ENCODE measurements around the gene XIRP2. TPM values are rescaled to one million over a fixed set of nuclear protein-coding genes. Genes with fewer than 3 reads are reported as not detected.
"Not testable (repeated sequence)": the region's sequence is repeated elsewhere in the genome, so short reads cannot be mapped to it uniquely, and the experiment has no call there.

The XIRP2 gene
- polyA plus RNA-seq, 1 experiment, result not detected

- no peaks in the 10 kb centered on the region for H3K27me3 ChIP-seq (ENCODE audit: control insufficient read depth, insufficient read depth, low read length)
- TF ChIP-seq CTCF (IDR thresholded peaks at IDR 0.05; ENCODE audit: insufficient read depth, low read depth, low read length), result no peak
- no peaks in the 10 kb centered on the region for H3K36me3 ChIP-seq (ENCODE audit: control insufficient read depth, insufficient read depth, low read length)
- no peak for DNase-seq (ENCODE audit: low read depth)
- H3K4me3 ChIP-seq (ENCODE audit: low read depth, low read length), result no peak overlapping the region
- POLR2A ChIA-PET, result no interaction called here
- CTCF ChIA-PET, result no interaction called here
Measured at GRCh38 chr2:167258712-167259111, 370.4 kb downstream of the XIRP2 start.

GRCh38 chr2:167264380-167264779 lies 376.1 kb downstream of the XIRP2 start:
- no peak for DNase-seq (ENCODE audit: low read depth)
- POLR2A ChIA-PET, result no interaction called here
- CTCF ChIA-PET, result interaction anchor here (0.6 to 1.8 kb wide), 4 partner anchors 11 to 856 kb away, joined by 3 to 4 read pairs (median 4); no protein-coding TSS in a partner anchor
- Histone ChIP-seq H3K27me3 (ENCODE audit: control insufficient read depth, insufficient read depth, low read length) (no peaks in the 10 kb centered on the region), H3K4me3 (ENCODE audit: low read depth, low read length) (no peak overlapping the region), H3K36me3 (ENCODE audit: control insufficient read depth, insufficient read depth, low read length) (no peaks in the 10 kb centered on the region)
- peak; percentile 24 for TF ChIP-seq CTCF (IDR thresholded peaks at IDR 0.05; ENCODE audit: insufficient read depth, low read depth, low read length)

GRCh38 chr2:167265004-167265403 lies 376.7 kb downstream of the XIRP2 start:
- DNase-seq (ENCODE audit: low read depth), result no peak

GRCh38 chr2:167265722-167266121 lies 377.4 kb downstream of the XIRP2 start:
- TF ChIP-seq CTCF (IDR thresholded peaks at IDR 0.05; ENCODE audit: insufficient read depth, low read depth, low read length), result no peak
- POLR2A ChIA-PET, result no interaction called here
- Histone ChIP-seq H3K36me3 (ENCODE audit: control insufficient read depth, insufficient read depth, low read length) (no peaks in the 10 kb centered on the region), H3K4me3 (ENCODE audit: low read depth, low read length) (no peak overlapping the region), H3K27me3 (ENCODE audit: control insufficient read depth, insufficient read depth, low read length) (no peaks in the 10 kb centered on the region)
- no peak for DNase-seq (ENCODE audit: low read depth)
- CTCF ChIA-PET, result no interaction called here

More at GRCh38 chr2:167265004-167265403, 376.7 kb downstream of the XIRP2 start:
- Histone ChIP-seq H3K4me3 (ENCODE audit: low read depth, low read length) (no peak overlapping the region), H3K36me3 (ENCODE audit: control insufficient read depth, insufficient read depth, low read length) (no peaks in the 10 kb centered on the region), H3K27me3 (ENCODE audit: control insufficient read depth, insufficient read depth, low read length) (no peaks in the 10 kb centered on the region)
- TF ChIP-seq CTCF (IDR thresholded peaks at IDR 0.05; ENCODE audit: insufficient read depth, low read depth, low read length), result no peak
- CTCF ChIA-PET, result interaction anchor here (0.6 to 1.8 kb wide), 3 partner anchors 12 to 855 kb away, joined by 3 to 4 read pairs (median 3); no protein-coding TSS in a partner anchor
- POLR2A ChIA-PET, result no interaction called here

- H3K27me3 ChIP-seq (ENCODE audit: control insufficient read depth, insufficient read depth, low read length); POLR2A ChIA-PET; CTCF ChIA-PET: not testable (repeated sequence)
Measured at GRCh38 chr2:167268245-167268644, 380.0 kb downstream of the XIRP2 start.

GRCh38 chr2:167271932-167272331 lies 383.7 kb downstream of the XIRP2 start:
- no peak overlapping the region for H3K4me3 ChIP-seq (ENCODE audit: low read depth, low read length)
- no peak for DNase-seq (ENCODE audit: low read depth)
- no peaks in the 10 kb centered on the region for H3K27me3 ChIP-seq (ENCODE audit: control insufficient read depth, insufficient read depth, low read length)
- no peaks in the 10 kb centered on the region for H3K36me3 ChIP-seq (ENCODE audit: control insufficient read depth, insufficient read depth, low read length)
- TF ChIP-seq CTCF (IDR thresholded peaks at IDR 0.05; ENCODE audit: insufficient read depth, low read depth, low read length), result no peak
- POLR2A ChIA-PET, result no interaction called here
- CTCF ChIA-PET, result interaction anchor here (1.6 kb wide), 1 partner anchor 847 kb away, joined by 4 read pairs; no protein-coding TSS in a partner anchor

More at GRCh38 chr2:167268245-167268644, 380.0 kb downstream of the XIRP2 start:
- H3K4me3 ChIP-seq (ENCODE audit: low read depth, low read length); H3K36me3 ChIP-seq (ENCODE audit: control insufficient read depth, insufficient read depth, low read length); DNase-seq (ENCODE audit: low read depth): not testable (repeated sequence)
